Skin epidermis (tissue), 12 donors: ENCODE data around the gene SYCE1.
"Not testable (repeated sequence)": the region's sequence is repeated elsewhere in the genome, so short reads cannot be mapped to it uniquely, and the experiment has no call there.

Source experiments
- H3K27ac ChIP-seq, 21 experiments: fragments of 200-600 bp; sonication (generic) in 11 of 21; one replicate each; pipeline ENCODE4 v1.5.0; 2020; ENCODE audit warnings: mild to moderate bottlenecking in 3 of 21, inconsistent platforms in 2 of 21, moderate library complexity in 2 of 21
- H3K4me3 ChIP-seq, 7 experiments: fragments of 200-600 bp; sonication (generic) in 2 of 7; one replicate each; pipeline ENCODE4 v1.5.0; 2020; ENCODE audit warnings: inconsistent platforms in 2 of 7, mild to moderate bottlenecking in 2 of 7, moderate library complexity in 1 of 7

Gene SYCE1

GRCh38 chr10:133565441-133566294 lies at the start of gene SYCE1:
SYCE1 (minus strand) TSS chr10:133565583; CDS start chr10:133565529, 54 bp downstream.
- H3K4me3 ChIP-seq, result peak within 1 kb of the TSS in 2 of 7 experiments; percentile 18 to 21
- H3K27ac ChIP-seq, result no peak within 1 kb of the TSS

GRCh38 chr10:133614830-133615580 lies 49.6 kb upstream of the SYCE1 start:
- Histone ChIP-seq H3K27ac (no peak overlapping the region), H3K4me3 (no peak overlapping the region)

GRCh38 chr10:133613699-133614098 lies 48.3 kb upstream of the SYCE1 start:
- Histone ChIP-seq H3K4me3 (no peak overlapping the region), H3K27ac (no peak overlapping the region)

- no peak overlapping the region for H3K4me3 ChIP-seq
- H3K27ac ChIP-seq, result no peak overlapping the region
Observed at GRCh38 chr10:133611079-133611478, 45.7 kb upstream of the SYCE1 start.

- Histone ChIP-seq H3K4me3 (no peak overlapping the region), H3K27ac (no peak overlapping the region)
Observed at GRCh38 chr10:133608855-133609254, 43.5 kb upstream of the SYCE1 start.

GRCh38 chr10:133603434-133603833 lies 38.1 kb upstream of the SYCE1 start:
- not testable (repeated sequence) for H3K27ac ChIP-seq, H3K4me3 ChIP-seq

GRCh38 chr10:133600657-133601056 lies 35.3 kb upstream of the SYCE1 start:
- no peak overlapping the region for H3K4me3 ChIP-seq
- H3K27ac ChIP-seq, result no peak overlapping the region

- not testable (repeated sequence) for H3K4me3 ChIP-seq, H3K27ac ChIP-seq
Observed at GRCh38 chr10:133599869-133600268, 34.5 kb upstream of the SYCE1 start.

GRCh38 chr10:133592716-133593115 lies 27.3 kb upstream of the SYCE1 start:
- no peak overlapping the region for H3K4me3 ChIP-seq
- no peak overlapping the region for H3K27ac ChIP-seq

- Histone ChIP-seq H3K27ac (no peak overlapping the region), H3K4me3 (no peak overlapping the region)
Observed at GRCh38 chr10:133590970-133591359, 25.6 kb upstream of the SYCE1 start.

GRCh38 chr10:133590226-133590969 lies 25.0 kb upstream of the SYCE1 start:
- no peak overlapping the region for H3K27ac ChIP-seq
- H3K4me3 ChIP-seq, result no peak overlapping the region

- not testable (repeated sequence) for H3K4me3 ChIP-seq, H3K27ac ChIP-seq
Observed at GRCh38 chr10:133577037-133577436, 11.7 kb upstream of the SYCE1 start.

- not testable (repeated sequence) for H3K4me3 ChIP-seq, H3K27ac ChIP-seq
Observed at GRCh38 chr10:133573460-133573859, 8.1 kb upstream of the SYCE1 start.

- not testable (repeated sequence) for H3K27ac ChIP-seq, H3K4me3 ChIP-seq
Observed at GRCh38 chr10:133572055-133572454, 6.7 kb upstream of the SYCE1 start.

- not testable (repeated sequence) for H3K4me3 ChIP-seq, H3K27ac ChIP-seq
Observed at GRCh38 chr10:133569801-133570200, 4.4 kb upstream of the SYCE1 start.

GRCh38 chr10:133568831-133569527 lies 3.6 kb upstream of the SYCE1 start:
- not testable (repeated sequence) for H3K27ac ChIP-seq, H3K4me3 ChIP-seq

- Histone ChIP-seq H3K27ac (no peak overlapping the region), H3K4me3 (no peak overlapping the region)
Observed at GRCh38 chr10:133568287-133568614, 2.9 kb upstream of the SYCE1 start.

GRCh38 chr10:133567609-133568286 lies 2.4 kb upstream of the SYCE1 start:
- Histone ChIP-seq H3K27ac (no peak overlapping the region), H3K4me3 (no peak overlapping the region)

GRCh38 chr10:133567119-133567518 lies 1.7 kb upstream of the SYCE1 start:
- H3K27ac ChIP-seq, result no peak overlapping the region

More at GRCh38 chr10:133567119-133567518, 1.7 kb upstream of the SYCE1 start:
- no peak overlapping the region for H3K4me3 ChIP-seq
